SK-N-SH (cell line): ENCODE results near the gene HECW1.

ENCODE experiments used
- CTCF ChIP-seq: fragments of 200-600 bp; sonication (generic); IDR thresholded peaks from 2 replicates; pipeline ENCODE4 v1.6.1; 2017; ENCODE audit warnings: antibody characterized with exemption, mild to moderate bottlenecking, moderate library complexity
- EZH2phosphoT487 ChIP-seq: fragments of 200-600 bp; sonication (generic); IDR thresholded peaks from 2 replicates; pipeline ENCODE4 v1.6.1; 2017; ENCODE audit warnings: low read depth, mixed run types, mild to moderate bottlenecking, antibody characterized with exemption, moderate library complexity, borderline replicate concordance
- FOXJ3 ChIP-seq: sonication (generic); formaldehyde crosslinking; IDR thresholded peaks from 2 replicates; pipeline ENCODE4 v1.5.1; 2020; ENCODE audit warnings: mild to moderate bottlenecking, missing genetic modification reagents
- GABPA ChIP-seq: IDR thresholded peaks from 2 replicates; pipeline ENCODE4 v1.4.0; 2012; ENCODE audit warnings: low read depth, mild to moderate bottlenecking
- PBX3 ChIP-seq: IDR thresholded peaks from 2 replicates; pipeline ENCODE4; 2012
- POLR2AphosphoS5 ChIP-seq: IDR thresholded peaks from 2 replicates; pipeline ENCODE4 v1.6.1; 2012; ENCODE audit warnings: low read depth, low read length
- RAD21 ChIP-seq: IDR thresholded peaks from 2 replicates; pipeline ENCODE4 v1.6.1; 2012; ENCODE audit warnings: mild to moderate bottlenecking, low read length
- RFX5 ChIP-seq: IDR thresholded peaks from 2 replicates; pipeline ENCODE4 v1.6.1; 2012; ENCODE audit warnings: mild to moderate bottlenecking, improper control_type of control experiment, low read length
- SMC3 ChIP-seq: IDR thresholded peaks from 2 replicates; pipeline ENCODE4 v1.6.1; 2012; ENCODE audit warnings: low read depth, low read length, improper control_type of control experiment
- ZBTB33 ChIP-seq: IDR thresholded peaks from 2 replicates; pipeline ENCODE4 v1.4.0; 2012; ENCODE audit warnings: low read depth, borderline replicate concordance
- TF ChIP-seq, protein P1 (sequence below): fragments of 150-350 bp; IDR thresholded peaks from 2 replicates; pipeline ENCODE4 v1.6.1; 2016; ENCODE audit warnings: mild to moderate bottlenecking, low read depth, low read length
- TF ChIP-seq, protein P2 (sequence below): IDR thresholded peaks from 2 replicates; pipeline ENCODE4 v1.4.0; 2012; ENCODE audit warnings: low read depth

- TF ChIP-seq GABPA (no peak), CTCF (no peak), RFX5 (no peak), SMC3 (no peak), POLR2AphosphoS5 (no peak), EZH2phosphoT487 (no peak), PBX3 (no peak), ZBTB33 (no peak), FOXJ3 (CRISPR knock-in tag) (no peak), RAD21 (no peak)
- TF ChIP-seq, protein P1, sequence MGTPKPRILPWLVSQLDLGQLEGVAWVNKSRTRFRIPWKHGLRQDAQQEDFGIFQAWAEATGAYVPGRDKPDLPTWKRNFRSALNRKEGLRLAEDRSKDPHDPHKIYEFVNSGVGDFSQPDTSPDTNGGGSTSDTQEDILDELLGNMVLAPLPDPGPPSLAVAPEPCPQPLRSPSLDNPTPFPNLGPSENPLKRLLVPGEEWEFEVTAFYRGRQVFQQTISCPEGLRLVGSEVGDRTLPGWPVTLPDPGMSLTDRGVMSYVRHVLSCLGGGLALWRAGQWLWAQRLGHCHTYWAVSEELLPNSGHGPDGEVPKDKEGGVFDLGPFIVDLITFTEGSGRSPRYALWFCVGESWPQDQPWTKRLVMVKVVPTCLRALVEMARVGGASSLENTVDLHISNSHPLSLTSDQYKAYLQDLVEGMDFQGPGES: no peak
- TF ChIP-seq, protein P2, sequence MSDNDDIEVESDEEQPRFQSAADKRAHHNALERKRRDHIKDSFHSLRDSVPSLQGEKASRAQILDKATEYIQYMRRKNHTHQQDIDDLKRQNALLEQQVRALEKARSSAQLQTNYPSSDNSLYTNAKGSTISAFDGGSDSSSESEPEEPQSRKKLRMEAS: no peak
These were observed 92.8 kb downstream of the HECW1 start for GRCh38 chr7:43205171-43205795.
